GM08714 (cell line): ENCODE measurements around the gene NUP62CL.
"Not testable (repeated sequence)": the region's sequence is repeated elsewhere in the genome, so short reads cannot be mapped to it uniquely, and the experiment has no call there.

Experiments used
- H3K4me3 ChIP-seq: fragments of 200-500 bp; sonication (Bioruptor generic); 2 replicates; pipeline ENCODE4 v1.5.1; 2014; ENCODE audit warnings: mild to moderate bottlenecking, low read length, inconsistent platforms
- ZNF274 ChIP-seq: IDR thresholded peaks from 2 replicates; pipeline ENCODE4 v1.6.1; 2012; ENCODE audit warnings: mild to moderate bottlenecking, low read depth, low read length

NUP62CL gene, protein sequence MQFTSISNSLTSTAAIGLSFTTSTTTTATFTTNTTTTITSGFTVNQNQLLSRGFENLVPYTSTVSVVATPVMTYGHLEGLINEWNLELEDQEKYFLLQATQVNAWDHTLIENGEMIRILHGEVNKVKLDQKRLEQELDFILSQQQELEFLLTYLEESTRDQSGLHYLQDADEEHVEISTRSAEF

DNA sequence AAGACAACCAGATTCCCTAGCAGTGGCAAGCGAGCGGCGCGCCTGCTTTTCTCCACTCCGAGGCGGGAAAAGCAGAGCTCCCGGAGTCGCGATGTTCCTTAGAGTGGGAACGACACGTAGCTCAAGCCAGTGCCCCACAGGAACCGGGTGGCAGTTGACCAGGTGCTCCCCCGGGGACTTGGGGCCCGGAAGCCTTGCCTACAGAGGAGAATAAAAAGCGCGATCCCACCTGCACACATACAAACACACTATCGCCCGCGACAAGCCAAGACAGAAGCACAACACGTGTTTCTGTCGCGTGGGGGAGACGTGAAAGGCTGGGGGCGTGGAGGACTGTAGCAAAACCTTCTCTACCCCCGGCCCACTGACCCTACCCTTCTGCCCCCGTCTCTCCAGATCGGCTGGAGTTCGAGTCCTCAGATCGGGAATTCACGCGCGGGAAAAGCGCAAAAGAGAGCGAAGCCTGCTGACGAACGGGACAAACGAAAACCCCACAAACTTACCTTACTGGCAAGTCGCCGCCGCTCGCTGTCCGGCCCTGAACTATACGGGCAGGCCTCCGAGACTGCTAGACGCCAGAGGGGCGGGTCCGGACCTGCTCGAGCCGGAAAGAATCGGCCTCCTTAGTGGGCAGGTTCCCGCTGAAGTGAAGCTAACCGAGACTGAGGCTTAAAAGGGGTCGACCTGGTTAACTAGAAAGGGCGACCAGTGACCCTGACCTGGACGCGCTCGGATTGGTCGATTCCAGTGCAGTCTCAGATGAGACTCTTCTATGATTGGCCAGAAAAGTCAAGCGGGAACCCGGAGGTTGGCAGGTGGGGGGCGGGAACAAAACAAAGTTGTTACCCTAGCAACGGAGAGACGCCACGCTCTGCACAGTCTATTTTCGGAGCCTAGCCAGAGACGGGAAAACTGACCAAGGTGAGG is at the start of gene NUP62CL, which contains the start of gene DNAAF6:
TSS of gene NUP62CL (minus strand) at position 664 of the 927 bp plus-strand sequence. CDS start 31,287 bp downstream, outside the sequence.
TSS of gene DNAAF6 (plus strand) at position 842 of the 927 bp plus-strand sequence. CDS start 6,265 bp downstream, outside the sequence.
- no peak for TF ChIP-seq ZNF274
- H3K4me3 ChIP-seq = peak within 1 kb of the TSS; percentile 64

DNA sequence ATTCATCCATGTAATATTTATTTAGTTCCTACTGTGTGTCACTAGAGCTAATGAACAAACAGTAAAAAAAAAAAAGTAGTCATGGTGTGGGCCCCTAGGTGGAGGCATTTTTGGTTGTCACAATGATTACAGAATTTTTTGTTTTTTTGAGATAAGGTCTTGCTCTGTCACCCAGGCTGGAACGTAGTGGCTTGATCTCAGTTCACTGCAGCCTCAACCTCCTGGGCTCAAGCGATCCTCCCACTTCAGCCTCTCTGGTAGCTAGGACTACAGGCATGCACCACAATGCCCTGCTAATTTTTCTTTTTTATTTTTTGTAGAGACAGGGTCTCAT is 22.2 kb upstream of the NUP62CL start:
- TF ChIP-seq ZNF274 = no peak
- H3K4me3 ChIP-seq = no peak overlapping the region

DNA sequence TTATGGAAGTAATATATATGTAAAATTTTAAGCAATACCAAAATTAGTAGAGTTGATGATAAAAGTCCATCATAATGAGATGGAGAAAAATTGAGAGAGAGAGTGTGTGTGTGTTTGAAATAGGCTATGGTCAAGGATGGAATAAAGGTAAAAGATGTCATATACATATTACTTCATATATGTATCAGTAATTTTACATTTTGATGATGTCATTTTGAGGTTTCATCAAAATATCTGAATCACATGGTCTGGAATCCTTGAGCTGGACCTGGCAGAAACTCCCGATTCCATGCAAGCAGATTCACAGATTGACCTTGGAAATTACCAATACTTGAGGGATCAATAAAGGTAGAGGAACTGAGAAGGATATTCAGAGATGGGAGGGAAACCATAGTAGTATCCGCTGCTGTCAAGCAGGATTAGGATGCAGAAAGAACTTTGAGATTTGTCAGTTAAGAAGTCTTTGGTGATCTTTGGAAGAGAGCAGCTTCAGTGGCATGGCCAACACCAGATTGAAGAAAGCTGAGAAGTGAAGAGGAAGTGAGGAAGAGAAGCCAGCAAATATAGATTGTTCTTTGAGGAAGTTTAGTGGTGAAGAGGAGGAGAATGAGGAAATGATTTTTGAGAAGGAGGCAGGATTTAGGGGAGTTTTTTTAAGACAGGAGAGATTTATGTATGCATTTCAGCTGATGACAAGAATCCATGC is 21.7 kb upstream of the NUP62CL start:
- no peak overlapping the region for H3K4me3 ChIP-seq
- no peak for TF ChIP-seq ZNF274

DNA sequence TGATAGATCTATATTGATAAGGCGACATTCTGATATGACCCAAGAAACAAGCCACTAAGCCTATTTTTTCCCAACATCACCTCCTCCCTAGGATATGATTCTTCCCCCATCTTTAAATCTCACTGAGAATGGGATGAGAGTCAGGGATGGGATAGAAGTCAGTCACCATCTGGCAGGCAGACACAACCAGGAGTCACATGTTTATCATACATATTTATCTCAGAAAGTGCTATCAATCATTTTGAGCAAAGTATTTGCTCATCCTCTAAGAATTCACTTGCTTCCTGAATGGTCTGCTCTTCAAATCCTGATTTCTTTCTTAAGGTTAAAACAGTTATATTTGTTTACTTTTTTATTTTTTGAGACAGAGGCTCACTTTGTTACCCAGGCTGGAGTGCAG is 20.5 kb upstream of the NUP62CL start:
- H3K4me3 ChIP-seq = no peak overlapping the region
- TF ChIP-seq ZNF274 = no peak

DNA sequence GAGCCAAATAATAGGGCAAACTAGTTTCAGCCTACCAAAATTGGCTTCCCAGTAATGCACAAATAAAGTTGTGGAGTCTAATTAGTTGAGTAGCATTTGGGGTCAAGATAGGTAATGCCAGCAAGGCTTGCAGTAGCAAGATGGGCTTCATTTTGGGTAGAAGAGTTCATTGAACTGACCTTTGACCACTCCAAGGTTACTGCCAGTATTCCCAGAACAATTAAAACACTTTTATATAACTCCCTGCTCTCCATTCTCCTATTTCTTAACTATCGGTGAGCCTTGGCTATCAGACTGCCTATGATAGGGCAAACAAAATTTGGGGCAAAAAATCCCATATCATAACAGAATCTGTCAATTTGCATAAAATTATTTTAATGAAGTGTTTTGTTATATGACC is 7.2 kb upstream of the NUP62CL start:
- no peak for TF ChIP-seq ZNF274
- no peak overlapping the region for H3K4me3 ChIP-seq

DNA sequence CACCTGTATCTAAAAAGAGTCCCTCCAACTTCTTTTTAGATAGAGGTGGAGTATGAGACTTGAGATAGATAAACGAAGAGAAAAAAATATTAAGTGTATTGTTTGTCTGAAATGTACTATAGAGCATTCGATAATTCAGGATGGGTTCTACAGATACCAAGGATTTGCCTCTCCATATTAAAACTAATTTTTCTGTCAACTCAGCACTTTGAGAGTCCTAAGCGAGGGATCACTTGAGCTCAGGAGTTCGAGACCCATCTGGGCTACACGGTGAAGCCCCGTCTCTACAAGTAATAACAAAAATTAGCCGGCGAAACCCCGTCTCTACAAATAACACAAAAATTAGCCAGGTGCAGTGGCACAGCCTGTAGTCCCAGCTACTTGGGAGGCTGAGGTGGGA is 1.7 kb upstream of the NUP62CL start:
- no peak overlapping the region for H3K4me3 ChIP-seq
- TF ChIP-seq ZNF274 = no peak

DNA sequence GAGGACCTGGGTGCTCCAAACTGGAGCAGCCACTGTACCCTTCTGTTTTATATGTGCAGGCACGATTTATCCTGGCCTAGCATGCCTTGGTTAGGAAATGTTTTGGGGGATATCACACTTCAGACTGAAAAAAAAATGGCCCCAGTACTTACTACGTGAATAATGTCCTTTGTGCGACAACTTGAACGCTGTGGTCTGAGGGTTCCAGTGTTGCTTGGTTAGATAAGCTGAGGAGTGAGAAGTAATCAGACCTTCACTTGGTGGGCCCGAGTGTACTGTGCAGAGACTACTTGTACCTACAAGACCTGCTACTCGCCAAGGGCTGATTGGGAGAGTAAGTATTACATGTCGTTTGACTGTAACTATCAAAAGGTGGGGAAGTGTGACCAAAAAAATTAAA is 856 bp upstream of the NUP62CL start:
- no peak for TF ChIP-seq ZNF274
- no peak overlapping the region for H3K4me3 ChIP-seq

DNA sequence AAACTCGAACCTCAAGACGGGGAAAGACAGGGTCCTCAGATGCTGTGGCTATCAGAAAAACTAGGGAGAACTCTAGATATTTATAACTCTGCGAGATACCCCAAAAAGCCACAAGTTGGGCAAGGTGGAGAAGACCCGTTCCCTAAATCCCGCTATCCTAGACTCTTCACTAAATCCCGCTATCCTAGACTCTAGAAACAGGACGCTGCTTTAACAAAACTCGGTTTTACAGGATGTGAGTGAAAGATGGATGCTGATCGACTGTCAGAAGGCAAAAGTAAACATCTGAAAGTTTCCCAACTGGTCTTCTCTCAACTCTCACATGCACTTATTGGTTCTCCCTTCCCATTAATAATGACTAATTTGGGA is 448 bp upstream of the NUP62CL start:
- TF ChIP-seq ZNF274 = no peak
- H3K4me3 ChIP-seq = no peak overlapping the region

DNA sequence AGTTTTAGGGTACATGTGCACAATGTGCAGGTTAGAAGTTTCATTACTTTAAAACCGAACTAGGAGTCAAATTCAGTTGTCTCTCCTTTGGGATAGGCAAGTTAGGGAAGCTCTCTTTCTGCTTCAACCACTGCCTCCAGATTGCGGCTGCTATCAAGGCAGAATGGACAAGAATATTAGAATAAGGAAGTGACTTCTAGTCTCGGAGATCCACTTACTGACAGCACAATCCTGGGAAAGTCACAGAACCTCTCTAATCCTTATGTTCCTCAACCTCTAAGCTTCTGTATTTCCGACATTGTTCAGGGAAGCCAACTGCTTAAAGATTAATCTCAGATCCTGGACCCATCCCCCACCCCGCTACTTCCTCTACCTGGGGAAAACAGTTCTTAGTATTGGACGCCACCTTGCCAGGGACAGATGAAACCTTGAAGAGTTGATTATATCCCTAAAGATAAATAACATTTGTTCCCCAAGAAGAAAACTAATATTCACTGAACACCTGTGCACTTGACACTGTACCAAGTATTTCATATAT is 2.1 kb downstream of the NUP62CL start:
- TF ChIP-seq ZNF274 = no peak
- no peak overlapping the region for H3K4me3 ChIP-seq

DNA sequence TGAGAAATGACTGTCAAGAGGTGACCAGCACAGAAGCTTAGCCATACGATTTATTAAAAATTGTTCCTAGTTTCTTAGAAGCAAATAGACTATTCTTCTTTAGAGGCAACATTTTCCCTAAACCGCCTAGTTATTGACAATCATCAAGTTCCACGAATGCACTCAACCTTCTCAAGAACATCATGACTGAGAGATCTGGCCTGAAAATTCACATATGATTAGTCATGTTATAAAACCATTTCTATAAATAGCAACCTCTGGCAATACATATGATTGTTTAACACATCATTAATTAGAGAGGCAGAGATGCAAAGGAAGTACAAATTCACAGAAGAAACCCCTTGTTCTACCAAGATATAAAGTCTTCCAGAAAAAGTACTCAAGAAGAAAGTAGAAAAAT is 6.7 kb downstream of the NUP62CL start:
- no peak overlapping the region for H3K4me3 ChIP-seq
- no peak for TF ChIP-seq ZNF274

DNA sequence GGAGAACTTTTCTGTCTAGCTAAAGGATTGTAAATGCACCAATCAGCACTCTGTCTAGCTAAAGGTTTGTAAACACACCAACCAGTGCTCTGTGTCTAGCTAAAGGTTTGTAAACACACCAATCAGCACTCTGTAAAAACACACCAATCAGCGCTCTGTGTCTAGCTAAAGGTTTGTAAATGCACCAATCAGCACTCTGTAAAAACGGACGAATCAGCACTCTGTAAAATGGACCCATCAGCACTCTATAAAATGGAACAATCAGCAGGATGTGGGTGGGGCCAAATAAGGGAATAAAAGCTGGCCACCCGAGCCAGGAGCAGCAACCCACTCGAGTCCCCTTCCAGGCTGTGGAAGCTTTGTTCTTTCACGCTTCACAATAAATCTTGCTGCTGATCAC is 8.2 kb downstream of the NUP62CL start:
- not testable (repeated sequence) for H3K4me3 ChIP-seq

DNA sequence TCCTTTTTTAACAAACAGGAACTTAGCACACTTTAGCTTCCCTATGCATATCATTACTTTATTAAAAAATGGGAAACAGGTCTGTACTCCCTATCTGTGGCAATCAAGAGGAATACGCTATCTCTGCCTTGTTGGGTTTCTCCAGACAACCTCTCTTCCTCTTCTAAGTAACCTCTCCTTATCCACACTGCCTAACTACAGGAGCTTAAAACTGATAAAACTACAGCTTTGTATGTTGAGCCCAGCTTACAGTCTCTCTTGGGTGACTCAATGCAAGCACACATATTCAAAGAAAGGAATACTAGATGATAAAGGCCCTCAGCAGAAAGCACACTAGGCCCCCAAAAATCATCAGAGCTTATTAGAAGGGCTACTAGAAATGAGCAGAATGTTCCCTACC is 8.9 kb downstream of the NUP62CL start:
- no peak for TF ChIP-seq ZNF274
- no peak overlapping the region for H3K4me3 ChIP-seq

DNA sequence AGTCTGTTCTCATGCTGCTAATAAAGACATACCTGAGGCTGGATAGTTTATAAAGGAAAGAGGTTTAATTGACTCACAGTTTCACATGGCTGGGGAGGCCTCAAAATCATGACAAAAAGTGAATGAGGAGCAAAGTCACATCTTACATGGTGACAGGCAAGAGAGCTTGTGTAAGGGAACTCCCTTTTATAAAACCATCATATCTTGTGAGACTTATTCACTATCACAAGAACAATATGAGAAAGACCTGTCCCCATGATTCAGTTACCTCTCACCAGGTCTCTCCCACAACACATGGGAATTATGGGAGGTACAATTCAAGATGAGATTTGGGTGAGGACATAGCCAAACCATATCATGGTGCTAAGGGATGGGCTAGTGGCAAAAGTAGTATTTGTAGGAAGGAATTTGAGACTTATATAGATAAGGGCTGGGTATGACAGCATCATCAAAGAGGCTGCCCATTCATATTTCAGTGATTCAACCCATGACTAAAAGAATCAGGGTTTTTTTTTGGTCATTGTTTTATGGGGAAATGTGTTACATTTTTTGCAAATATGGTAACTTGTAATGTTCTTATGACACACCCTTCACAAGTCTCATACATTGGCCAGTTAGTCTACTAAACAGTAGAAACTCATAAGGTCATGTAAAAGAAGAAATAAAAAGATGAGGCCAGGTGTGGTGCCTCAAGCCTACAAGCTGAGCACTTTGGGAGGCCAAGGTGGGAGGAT is 34.7 kb downstream of the NUP62CL start:
- TF ChIP-seq ZNF274 = no peak
- no peak overlapping the region for H3K4me3 ChIP-seq

DNA sequence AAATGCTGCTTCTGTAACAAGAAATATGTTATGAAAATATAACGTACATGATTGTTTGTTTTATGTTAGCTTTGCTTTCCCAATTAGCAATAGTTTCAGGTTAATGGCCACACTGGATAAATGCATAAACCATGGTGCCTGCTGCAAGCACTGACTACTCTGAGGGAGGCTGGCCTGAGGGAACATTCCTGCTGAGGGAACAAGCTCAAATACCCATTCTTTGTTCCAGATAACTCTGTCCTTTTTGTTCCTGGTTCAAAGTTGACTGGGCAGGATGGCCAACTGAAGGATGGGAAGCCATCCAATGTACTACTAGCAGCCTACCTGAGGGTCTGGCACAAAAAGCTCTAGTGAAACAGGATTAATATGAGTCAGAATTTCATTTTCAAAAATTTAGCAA is 37.5 kb downstream of the NUP62CL start:
- TF ChIP-seq ZNF274 = no peak
- no peak overlapping the region for H3K4me3 ChIP-seq
